Muscle of arm (tissue), 12 donors: ENCODE results near the gene FIP1L1. TPM values are rescaled to one million over a fixed set of nuclear protein-coding genes. Genes with fewer than 3 reads are reported as not detected.
"Not testable (repeated sequence)": the region's sequence is repeated elsewhere in the genome, so short reads cannot be mapped to it uniquely, and the experiment has no call there.

Experiments used
- DNase-seq: peaks from one replicate; pipeline ENCODE4 v3.0.0-alpha.2; 2013
- polyA plus RNA-seq, 12 donors: library from polyadenylated mRNA; unstranded; fragments of 120-200 nt; gene quantifications; one replicate each; pipeline ENCODE4 v1.2.1, GENCODE V29; 2013; ENCODE audit not compliant: insufficient read length in 12 of 12

The FIP1L1 gene
- polyA plus RNA-seq, 12 donors, result 40.0 to 88.1 (median 50.2) TPM; not detected in 1

DNA sequence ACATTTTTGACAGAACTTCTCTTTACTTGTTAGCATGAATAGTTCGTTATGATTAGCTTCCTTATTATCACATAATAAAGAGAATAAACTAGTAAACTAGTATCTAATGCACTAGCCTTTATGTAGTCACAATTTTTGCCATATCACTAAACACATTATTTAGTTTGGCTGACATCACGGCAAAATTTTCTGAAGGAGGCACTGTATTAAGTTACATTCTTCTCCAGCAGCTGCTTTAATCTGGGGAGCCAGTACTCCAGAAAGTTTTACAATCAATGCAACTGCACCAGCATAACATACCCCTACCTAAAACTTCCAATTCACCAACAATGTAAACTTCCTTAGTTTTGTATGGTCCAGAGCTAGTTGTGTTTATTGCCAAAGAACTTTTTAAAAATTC, 87.8 kb downstream of the FIP1L1 start:
- DNase-seq, result no peak

DNA sequence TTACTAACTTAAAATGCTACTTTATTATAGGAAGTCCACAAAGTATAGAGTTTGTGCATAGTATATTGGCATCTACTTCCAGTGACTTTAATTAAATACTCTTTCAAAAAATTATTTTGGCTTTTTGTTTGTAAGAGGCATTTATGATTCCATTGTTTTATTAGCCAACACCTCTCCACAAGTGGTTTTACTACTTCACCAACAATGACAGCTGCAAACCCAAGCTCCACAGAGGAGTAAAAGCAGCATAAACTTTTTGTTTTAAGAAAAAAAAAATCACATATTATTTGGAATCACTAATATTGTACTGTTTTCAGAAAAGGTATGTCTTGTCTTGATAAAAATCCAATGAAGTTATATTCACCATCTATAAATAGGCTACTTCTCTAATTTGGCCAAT, 88.5 kb downstream of the FIP1L1 start:
- no peak for DNase-seq

DNA sequence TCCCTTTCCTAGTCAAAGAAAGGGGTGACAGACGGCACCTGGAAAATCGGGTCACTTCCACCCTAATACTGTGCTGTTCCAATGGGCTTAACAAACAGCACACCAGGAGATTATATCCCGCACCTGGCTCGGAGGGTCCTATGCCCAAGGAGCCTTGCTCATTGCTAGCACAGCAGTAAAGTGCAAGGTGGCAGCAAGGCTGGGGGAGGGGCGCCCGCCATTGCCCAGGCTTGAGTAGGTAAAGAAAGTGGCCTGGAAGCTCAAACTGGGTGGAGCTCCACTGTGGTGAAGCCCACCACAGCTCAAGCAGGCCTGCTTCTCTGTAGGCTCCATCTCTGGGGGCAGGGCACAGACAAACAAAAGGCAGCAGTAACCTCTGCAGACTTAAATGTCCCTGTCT, 89.1 kb downstream of the FIP1L1 start:
- DNase-seq, result not testable (repeated sequence)

DNA sequence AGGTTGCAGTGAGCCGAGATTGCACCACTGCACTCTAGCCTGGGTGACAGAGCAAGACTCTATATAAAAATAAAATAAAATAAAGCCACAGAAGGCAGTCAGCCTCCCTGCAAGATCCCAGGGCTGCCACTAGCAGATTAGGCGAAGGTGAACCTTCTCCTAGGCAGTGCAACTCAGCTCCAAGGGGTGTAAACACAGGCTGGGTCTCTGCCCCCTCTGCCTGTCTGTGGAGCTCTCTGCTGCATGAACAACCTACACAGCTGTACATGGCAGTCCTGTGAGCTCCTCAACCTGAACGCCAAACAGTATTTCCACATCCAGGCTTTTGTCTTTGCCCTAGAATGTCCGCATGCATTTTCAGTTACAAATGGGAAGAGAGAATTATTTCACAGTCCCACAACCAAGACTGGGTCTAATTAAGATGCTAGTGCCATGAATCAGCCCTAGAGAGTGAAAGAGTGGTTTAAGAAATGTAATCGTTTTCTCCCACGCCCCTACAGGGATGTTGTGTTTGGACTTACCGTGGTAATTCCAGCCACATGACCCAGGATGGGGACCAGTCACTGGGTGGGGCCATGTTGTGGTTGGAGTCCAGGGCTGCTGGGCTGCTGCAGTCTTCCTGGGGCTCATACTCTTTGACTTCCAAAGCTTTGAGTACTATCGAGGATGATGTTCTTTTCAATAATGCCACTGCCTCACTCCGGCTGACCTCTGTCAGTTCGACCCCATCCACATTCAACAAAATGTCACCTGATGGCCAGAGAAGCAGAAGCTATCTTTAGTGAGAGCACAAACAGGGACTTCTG, 99.0 kb downstream of the FIP1L1 start:
- no peak for DNase-seq

DNA sequence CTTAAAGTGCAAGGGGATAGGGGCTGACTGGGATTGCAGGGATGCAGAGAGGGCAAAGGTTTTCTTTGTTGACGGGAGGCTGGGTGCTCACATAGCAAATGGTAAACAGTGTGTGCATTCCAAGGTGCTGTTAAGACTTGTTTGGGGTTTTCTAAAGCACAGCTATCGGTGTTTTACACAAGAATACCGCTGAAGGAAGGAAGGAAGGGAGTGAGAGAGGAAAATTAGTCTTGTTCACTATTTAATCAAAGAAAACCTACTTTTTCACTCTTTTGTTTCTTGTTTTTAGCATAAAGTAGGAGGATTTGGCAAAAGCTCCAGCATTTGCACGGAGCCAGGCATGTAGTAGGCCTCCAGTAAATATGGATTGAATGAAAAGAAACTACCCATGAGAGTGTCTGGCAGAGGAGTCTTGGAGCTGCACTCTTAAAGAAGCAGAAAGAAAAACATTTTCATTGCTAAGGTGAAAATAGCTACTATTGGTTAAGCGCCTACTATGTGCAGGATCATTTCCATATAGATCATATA, 99.7 kb downstream of the FIP1L1 start:
- DNase-seq, result no peak

DNA sequence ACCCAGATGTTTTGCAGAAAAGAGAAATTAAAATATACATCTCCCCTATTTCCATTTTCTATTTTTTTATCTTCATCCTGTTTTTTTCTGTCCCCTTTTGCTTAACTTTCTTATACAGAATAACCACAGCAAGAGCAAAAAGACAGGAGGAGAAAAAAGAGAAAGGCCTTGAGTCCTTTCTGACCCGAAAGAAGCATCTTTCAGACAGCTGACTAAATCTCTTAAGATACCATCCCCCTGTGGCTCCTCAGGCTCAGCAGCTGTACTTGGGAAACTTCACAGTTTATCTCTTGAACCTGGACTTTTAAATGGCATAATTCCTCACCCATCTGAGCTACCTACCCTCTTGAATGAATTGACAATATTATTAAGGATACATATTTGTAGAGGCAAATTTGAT, 100.2 kb downstream of the FIP1L1 start:
- no peak for DNase-seq

DNA sequence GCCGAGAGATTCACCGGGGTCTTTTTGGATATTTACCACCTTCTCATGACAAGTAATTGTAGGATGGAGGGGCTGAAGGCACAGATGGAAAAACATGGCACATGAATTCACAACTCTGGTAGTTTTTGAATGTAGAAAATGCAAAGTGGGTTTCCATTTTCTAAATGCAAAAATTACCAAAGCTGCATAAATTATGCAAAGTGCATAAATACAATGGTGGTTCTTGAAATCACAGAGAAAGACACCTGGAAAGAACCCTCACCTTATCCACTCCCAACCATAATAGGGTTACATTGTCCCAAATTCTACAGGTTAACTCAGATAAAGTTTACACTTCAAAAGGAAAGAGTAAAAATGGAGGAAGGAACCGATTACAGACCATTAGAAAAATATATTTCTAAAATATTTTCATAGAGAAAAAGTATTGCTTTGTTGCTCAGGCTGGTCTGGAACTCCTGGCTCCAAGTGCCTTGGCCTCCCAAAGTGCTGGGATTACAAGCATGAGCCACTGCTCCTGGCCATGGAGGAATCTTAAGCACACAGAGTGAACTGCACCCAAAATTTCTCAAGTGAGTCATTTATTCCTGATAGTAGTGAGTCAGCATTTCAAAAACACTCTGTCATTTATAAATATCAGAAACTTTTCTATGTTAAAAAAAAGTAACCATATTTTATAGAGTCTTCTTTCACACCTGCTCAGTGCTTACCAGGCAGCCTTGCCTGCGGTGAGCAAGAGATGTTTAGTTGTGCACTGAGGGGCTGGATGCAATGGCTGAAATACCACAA, 101.4 kb downstream of the FIP1L1 start:
- no peak for DNase-seq

DNA sequence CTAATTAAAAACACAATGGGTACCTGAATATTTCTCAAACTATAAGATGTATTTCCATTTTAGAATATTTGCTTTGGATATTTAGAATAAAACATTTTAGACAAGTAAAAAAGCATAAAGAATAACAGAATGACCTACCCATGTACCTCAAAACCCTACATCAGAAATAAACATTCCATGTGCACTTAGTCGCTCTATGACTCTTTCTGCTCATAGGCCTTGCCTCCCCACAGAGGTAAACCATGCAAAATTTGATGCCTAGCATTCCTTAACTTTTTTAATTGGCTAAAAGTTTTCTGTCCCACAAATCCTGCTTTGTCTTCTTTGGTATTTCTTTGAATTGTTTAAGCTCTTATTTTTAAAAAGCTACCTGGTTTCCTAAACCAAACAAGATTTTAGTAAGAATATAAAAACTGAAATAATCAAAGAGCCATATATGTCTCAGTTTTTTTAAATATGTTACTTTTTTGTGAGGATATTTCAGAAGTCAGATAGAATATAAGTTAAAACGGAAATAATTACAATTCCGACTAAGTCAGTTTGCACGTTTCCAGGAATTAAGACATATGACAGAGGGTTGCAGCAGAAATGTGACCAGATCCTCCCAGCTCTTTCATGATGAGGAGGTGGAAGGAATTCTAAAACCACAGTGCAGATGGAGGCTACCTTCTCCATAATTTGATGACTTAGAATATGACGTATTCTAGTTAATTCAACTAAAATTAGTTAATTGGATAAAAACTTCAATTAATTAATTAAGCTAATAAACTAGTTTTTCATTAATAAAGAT, 102.5 kb downstream of the FIP1L1 start:
- no peak for DNase-seq

DNA sequence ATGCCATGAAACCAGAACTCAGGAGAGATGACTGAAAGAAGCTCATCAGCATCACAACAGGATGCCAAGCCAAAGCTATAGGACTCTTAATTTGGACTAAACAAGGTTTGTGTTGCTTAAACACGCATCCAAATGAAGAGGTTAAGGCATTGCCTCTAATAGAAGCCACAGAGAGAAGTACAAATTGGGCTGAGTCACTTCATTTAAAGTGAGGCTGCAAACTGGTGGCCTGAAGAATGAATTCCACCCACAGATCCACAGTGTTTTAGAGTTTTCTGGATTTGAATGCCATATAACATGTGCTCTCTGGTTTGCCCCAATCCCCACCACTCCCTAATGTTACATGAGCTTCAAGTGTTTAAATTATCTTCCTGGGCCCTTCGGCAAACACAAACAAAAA, 103.5 kb downstream of the FIP1L1 start:
- DNase-seq, result no peak

DNA sequence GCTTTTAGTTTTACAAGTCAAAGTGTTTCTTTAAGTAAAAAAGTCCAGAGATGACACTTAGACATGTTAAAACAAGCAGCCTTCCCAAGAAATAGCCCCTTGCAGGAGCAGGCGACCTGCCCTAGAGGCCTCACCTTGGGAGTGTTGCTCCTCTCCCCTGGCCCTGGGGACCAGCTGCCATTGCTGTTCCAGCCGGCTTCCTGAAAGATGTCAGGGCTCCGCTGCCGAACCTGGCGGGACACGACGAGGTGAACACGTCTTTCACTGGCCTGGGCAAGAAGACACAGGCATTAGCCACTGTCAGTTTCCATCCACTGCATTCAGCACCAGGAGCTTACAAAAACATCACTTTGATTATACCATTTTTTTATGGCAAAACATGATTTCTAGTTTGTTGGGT, 104.1 kb downstream of the FIP1L1 start:
- no peak for DNase-seq

DNA sequence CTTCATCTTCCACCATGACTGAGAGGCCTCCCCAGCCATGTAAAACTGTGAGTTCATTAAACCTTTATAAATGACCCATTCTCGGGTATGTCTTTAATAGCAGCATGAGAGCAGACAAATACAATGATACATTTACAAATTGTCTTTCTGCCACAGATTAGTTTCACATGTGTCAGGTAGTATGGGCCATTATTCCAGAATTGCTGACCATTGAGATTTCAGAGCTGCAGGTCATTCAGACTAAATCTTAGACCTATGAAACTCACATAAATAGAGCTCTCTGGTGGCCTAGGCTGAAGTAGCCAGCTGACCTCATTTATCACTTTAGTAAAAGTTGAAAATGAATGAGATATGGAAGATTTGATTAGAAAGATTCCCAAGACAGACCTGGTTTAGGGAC, 105.8 kb downstream of the FIP1L1 start:
- no peak for DNase-seq

DNA sequence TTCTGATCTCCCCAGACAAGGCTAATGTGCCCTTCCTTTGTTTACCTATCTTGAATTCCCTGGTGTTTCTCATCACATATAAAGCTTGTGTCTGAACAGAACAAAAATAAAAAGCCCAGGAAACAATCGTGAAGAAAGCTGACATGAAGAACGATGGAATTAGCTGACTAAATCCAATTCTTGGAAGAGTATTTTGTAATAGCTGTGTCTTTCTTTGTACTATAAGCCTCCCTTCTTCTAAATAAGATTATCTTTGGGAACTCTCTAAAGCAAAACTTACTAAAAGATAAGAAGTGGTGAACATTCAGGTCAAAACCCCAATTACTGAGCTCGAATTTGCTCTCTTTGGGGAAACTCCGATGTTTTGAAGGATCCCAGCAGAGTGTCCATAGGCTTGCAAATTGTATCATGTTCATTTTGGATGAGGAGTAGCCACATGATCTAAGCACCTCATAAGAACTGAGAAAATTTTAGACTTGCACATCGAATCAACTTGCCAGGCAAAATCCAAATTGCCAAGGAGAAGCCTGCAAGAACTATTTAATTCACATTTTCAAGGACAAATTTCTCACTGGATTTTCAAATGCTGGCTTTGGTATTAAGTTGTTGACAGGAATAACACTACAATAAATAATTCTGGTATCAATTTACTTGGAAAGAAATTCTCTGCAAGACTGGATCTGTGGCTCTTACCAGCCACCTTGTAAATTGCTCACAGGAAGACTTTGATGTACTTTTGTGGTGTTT, 107.6 kb downstream of the FIP1L1 start:
- no peak for DNase-seq

DNA sequence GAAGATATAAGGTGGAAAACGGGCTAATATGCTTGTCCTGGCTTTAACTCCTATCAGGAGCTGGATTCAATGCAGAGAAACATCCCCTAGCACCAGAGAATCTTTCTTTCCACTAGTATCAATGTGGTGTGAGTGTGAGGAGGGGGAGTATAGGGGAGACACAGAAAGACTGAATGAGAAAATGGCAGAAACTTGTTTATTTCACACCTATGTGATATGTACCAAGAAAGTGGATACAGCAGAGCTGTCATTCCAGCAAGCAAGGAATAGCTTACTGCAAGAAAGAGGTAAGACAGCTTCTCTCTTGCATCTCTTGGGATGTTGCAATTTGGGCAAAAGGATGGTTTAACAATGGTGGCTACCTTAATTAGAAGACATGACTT, 108.2 kb downstream of the FIP1L1 start:
- no peak for DNase-seq

DNA sequence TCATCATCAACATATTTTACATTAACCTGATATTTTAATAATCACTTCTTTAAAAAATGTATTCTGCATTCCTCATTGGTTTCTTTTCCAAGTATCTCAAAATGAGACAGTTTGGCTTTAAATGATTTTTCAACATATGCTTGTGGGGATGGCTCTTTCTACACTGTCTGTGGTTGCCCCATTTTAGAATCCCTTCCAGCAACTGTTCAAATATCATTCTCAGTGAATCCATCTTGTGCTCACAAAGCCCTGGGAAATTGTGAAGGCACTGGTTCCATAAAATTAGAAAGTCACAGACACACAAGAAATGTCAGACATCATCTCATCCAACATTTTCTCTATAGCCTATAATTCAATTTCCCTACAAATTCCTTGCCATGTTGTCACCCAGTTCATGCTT, 110.3 kb downstream of the FIP1L1 start:
- DNase-seq, result no peak

DNA sequence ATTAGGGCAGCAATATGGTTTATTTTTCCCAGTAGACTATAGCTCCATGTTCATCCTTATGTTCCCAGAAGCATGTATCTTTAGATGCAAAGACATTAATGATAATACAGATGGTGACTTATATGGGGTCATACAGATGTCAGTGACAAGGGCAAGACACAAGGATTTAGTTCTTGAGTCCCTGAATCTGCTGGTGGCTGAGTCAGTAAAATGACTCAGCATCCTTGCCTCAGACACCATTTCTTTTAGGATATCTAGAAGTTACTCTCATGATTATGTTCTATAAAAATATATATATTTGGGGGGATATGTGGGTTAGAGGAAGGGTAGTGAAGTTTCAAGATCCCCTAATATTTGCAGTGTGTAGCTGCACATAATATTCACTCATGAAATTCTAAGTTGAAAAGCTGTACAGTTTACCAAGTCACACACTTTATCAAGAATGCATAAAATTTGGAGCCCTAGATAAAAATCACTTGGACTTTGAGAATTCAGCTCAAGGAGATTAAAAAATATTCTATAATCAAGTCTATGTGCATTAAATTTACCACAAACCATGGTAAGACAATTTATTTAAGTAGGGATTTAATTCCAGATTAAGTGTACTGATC, 111.9 kb downstream of the FIP1L1 start:
- DNase-seq, result no peak

DNA sequence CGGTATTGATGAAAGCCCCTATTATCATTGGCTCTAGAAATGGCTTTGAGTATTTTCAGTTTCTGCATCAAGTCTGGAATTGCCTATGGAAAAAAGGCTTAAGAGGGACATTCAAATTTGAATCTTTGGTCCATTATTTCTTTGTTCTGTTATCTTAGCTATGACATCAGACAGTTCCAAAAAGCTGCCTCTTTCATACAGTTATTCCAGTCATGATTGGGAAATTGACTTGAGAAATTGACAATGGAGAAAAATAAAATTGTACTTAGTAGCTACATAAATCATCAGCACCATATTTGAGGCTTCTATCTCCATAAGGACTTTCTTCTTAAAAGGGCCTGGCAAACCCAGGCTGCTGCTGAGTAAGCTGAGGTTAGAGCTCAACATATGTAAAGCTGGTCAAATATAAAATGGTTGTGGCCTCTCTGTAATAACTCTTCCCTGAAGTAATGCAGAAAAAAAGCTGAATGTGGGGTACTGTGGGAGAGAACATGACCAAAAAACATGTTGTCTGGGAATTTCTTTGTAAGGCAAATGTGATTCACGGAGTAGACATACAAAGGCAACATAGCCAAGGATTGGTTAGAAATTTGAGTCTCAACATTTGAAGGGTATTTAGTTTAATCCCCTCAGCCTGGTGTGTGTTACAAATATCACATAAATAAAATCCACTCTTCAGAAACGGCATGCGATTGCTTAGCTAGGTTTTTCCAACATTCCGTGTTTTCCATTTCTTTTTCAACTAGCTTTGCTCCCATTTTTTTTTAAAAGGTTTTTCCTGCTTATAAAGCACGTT, 112.9 kb downstream of the FIP1L1 start:
- DNase-seq, result no peak

DNA sequence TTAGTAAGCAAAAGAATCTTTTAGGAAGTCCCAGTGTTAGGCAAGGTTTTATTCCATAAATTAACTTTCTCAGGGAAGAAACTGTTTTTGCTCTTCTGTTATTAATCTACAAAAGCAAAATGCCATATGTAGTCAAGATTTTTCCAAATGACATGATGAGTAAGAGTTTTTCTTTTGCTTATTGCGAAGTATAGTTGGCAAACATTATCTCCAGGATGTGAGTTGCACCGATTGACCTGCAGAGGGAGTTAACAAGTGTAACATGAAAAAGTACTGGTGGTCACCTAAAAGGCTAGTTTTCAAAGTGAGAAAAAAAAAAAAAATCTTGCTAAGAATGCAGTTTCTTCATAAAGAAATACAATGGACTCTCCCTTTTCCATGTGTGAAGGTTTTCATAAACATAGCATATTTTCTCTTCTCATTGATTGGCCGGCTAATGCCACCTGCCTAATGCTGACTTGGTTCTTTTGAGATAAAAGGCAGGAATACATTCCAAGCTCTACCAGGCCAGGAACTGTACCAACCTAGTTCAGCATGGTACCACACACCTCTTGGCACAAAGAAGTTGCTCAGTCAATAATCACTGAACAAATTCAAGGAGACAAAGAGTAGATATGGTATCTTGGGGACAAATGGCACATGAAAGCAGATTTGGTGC, 113.7 kb downstream of the FIP1L1 start:
- DNase-seq, result peak; percentile 70

DNA sequence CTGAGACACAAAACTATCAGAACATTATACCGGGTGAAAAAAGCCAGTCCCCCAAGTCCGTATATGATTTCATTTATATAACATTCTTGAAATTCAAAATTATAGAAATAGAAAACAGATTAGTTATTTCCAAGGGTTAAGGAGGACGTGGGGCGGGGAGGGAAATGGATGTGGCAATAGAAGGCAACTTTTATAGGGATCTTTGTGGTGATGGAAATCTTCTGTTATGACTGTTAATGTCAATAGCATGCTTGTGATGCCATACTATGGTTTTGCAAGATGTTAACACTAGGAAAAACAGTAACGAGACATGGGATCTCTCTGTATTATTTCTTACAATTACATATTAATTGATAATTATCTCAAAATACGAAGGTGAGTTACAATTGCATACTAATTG, 117.4 kb downstream of the FIP1L1 start:
- DNase-seq, result no peak

DNA sequence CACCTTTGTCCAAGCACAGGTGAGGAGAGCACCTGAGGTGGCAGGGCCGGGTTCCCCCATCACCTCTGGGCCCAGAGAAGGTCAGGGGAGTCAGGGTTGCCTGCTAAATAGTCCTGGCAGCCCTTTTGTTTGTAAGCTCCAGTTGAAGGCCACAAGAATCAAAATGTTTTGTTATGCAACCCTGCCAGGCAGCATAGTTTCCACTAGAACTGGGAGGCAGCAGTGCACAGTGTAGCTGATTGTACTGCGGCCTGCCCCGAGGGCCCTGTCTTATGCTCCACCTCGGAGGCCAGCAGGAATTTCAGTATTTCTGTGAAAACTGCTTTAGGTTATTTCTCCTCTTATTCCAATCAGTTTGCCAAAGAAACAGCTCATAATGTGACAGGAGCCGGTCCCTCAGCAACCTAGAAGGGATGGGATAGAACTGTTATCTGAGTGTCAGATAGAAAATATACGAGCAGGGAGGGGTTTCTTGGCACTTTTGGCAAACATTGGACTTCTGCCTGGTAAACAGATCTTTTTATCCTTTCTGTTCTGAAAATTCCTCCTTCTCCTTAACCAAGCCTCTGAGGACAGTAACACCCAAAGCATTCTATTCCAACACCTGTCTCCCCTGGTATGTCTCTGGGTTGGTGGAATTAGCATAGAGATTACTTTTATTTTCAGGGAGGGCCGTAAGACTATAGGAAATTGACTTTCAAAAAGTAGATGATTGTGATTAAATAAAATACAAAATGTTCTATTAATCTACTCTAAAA, 120.2 kb downstream of the FIP1L1 start:
- DNase-seq, result peak; percentile 76
